OCI-LY1 (cell line): ENCODE measurements around the gene ZIC4.

Experiments
- EZH2 ChIP-seq: fragments of 200-600 bp; sonication (generic), shearing (Covaris generic); IDR thresholded peaks from 2 replicates; pipeline ENCODE4 v1.8.0; 2017; ENCODE audit warnings: borderline replicate concordance, mixed run types, mild to moderate bottlenecking, antibody characterized with exemption, low read length, moderate library complexity, mixed read lengths
- TF ChIP-seq, protein P1 (sequence below): fragments of 200-600 bp; sonication (generic), shearing (Covaris generic); IDR thresholded peaks from 2 replicates; pipeline ENCODE4 v1.5.1; 2017; ENCODE audit warnings: mild to moderate bottlenecking, antibody characterized with exemption, low read length, moderate library complexity, mixed read lengths

DNA sequence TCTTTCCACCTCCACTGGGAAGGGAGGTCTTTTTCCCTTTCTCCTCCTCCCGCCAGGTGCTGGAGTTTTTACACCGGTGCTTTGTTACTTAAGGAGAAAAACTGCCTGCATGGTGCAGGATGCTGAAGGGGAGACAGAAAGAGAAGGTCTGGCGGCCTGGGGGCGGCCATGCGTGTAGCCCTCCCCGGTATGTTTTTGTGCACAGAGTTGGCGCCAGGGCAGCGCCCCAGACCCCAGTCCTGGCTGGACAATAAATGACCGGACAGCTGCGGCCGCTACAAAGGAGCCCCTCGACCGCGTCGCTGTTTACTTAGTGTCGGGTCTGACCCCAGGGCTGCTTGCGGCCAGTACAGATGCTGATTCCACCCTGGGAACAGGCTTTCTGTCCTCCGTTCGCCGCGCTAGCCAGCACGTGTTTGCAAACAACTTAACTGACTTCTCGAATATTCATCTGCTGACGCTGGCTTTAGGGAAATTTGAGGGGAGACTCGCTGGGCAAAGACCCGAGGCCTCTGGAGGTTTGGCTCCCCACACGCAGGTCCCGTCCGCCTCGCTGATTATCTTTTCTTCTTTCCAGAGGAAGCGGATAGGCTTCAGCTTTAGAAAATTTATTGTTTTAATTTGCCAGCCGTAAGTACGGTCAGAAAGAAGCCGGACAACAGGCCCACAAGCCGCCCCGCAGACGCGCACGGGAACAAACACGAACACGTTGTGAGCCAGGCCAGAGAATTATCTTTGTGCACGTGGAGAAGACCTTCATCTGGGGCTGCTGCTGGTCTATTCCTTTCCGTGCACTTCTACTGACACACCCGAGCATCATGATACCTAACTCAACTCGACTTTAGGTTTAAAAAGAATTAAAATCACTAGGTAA is 46.9 kb downstream of the ZIC4 start:
- TF ChIP-seq, protein P1, sequence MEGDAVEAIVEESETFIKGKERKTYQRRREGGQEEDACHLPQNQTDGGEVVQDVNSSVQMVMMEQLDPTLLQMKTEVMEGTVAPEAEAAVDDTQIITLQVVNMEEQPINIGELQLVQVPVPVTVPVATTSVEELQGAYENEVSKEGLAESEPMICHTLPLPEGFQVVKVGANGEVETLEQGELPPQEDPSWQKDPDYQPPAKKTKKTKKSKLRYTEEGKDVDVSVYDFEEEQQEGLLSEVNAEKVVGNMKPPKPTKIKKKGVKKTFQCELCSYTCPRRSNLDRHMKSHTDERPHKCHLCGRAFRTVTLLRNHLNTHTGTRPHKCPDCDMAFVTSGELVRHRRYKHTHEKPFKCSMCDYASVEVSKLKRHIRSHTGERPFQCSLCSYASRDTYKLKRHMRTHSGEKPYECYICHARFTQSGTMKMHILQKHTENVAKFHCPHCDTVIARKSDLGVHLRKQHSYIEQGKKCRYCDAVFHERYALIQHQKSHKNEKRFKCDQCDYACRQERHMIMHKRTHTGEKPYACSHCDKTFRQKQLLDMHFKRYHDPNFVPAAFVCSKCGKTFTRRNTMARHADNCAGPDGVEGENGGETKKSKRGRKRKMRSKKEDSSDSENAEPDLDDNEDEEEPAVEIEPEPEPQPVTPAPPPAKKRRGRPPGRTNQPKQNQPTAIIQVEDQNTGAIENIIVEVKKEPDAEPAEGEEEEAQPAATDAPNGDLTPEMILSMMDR = no peak
- TF ChIP-seq EZH2 = no peak
